GM18508 (cell line): ENCODE data around the gene EML4.
"Not testable (repeated sequence)": the region's sequence is repeated elsewhere in the genome, so short reads cannot be mapped to it uniquely, and the experiment has no call there.

Experiments
- ATAC-seq: cut with Tn5 transposase; IDR thresholded peaks from one replicate; pipeline ENCODE4 v1.9.1; 2021; ENCODE audit warnings: moderate number of reproducible peaks; ENCODE audit not compliant: insufficient read depth, unreplicated experiment

The EML4 gene

DNA sequence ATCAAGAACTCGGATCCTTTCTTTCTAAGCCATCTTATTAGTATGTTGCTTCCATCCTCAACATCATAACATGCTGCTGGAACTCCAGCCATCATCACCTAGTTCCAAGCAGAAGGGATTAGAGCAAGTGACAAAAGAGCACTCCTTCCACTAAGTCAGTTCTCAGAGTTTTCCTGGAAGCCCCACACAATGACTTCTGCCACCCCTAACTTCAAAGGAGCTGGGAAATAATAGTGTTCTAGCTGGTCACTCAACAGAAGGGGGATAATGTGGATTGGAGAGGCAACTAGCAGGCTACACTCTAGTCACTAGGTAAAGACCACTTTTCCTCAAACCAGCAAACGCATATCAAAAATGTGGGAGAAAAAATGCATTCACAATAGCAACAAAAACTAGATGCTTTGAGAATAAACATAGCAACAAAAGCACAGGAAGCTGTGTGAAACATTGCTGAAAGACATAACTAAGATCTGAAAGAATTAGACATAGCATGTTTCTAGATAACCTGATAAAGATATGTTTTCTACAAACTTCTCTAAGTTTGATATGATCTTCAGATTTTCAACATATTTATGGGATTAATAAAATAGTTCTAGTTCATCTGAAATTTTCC lies 152.4 kb downstream of the EML4 start:
- no peak for ATAC-seq

- no peak for ATAC-seq
These were observed 155.1 kb downstream of the EML4 start for GRCh38 chr2:42324244-42324643.

DNA sequence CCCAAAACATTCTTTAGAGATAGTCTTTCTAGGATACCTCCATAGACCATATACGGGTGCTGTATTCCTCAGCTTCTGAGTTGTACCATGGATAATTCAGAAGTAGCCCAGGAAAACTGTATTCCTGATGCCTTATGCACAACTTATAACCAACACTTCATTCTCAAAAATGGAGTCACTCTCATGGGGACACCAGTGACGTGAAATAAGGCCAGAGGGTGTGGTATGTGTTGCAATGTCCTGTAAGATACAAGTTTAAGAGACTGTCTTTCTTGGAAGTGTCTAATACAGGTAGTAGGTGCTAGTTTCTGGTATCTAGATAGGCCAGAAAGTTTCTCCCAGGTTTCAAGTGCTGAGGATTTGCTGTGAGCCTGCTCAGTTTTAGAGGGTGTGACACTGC lies 155.8 kb downstream of the EML4 start:
- no peak for ATAC-seq

DNA sequence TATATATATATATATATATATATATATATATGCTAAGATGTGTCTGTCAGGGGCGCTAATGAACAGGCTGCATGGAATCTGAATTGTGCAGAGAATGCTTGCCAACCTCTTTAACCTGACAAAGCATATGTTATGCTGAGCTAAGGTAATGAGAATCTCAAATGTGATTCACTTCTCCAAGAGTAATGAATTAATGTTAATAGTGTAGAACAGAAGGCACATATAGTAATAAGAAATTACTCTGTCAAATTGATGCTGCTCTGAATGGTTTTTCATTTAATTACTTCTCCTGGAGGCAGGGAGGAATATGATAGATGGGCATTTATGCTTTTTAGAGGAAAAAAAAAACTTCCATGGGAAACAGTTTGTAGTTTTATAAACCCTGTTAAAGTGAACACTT lies 156.5 kb downstream of the EML4 start:
- ATAC-seq = no peak

DNA sequence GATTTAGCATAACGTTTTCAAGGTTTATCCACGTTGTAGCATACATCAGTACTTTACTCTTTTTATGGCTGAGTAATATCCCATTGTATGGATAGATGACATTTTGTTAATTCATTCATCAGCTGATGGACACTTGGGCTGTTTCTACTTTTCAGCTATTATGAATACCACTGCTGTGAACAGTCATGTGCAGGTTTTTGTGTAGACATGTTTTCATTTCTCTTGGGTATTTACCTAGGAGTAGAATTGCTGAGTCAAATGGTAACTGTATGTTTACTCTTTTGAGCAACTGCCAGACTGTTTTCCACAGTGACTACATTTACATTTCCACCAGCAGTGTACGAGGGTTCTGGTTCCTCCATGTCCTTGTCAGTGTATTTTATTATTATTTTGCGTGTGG lies 158.0 kb downstream of the EML4 start:
- no peak for ATAC-seq

GRCh38 chr2:42328148-42328833 lies 159.1 kb downstream of the EML4 start:
- no peak for ATAC-seq

GRCh38 chr2:42328923-42329322 lies 159.8 kb downstream of the EML4 start:
- ATAC-seq = no peak

DNA sequence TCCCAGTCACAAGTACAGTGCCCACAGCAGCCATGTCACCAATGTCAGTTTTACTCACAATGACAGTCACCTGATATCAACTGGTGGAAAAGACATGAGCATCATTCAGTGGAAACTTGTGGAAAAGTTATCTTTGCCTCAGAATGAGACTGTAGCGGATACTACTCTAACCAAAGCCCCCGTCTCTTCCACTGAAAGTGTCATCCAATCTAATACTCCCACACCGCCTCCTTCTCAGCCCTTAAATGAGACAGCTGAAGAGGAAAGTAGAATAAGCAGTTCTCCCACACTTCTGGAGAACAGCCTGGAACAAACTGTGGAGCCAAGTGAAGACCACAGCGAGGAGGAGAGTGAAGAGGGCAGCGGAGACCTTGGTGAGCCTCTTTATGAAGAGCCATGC lies 160.6 kb downstream of the EML4 start:
- no peak for ATAC-seq

DNA sequence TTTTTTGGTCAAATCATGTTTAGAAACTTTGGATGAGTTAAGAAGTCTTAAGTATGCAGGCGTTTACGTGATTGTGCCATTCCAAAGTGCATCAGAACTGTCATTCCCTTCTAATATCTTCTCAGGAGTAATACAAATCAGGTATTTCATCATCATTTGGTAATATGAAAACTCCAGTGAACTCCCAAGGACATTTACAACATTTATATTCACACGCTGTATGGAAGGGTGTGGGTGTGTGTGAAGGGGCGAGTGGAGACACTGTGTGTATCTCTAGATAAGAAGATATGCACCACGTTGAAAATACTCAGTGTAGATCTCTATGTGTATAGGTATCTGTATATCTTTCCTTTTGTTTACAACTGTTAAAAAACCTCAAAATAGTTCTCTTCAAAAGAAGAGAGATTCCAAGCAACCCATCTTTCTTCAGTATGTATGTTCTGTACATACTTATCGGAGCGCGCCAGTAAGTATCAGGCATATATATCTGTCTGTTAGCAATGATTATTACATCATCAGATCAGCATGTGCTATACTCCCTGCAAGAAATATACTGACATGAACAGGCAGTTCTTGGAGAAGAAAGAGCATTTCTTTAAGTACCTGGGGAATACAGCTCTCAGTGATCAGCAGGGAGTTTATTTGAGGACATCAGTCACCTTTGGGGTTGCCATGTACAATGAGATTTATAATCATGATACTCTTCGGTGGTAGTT lies 162.6 kb downstream of the EML4 start:
- no peak for ATAC-seq

- ATAC-seq = no peak
These were observed 163.4 kb downstream of the EML4 start for GRCh38 chr2:42332575-42332974.

DNA sequence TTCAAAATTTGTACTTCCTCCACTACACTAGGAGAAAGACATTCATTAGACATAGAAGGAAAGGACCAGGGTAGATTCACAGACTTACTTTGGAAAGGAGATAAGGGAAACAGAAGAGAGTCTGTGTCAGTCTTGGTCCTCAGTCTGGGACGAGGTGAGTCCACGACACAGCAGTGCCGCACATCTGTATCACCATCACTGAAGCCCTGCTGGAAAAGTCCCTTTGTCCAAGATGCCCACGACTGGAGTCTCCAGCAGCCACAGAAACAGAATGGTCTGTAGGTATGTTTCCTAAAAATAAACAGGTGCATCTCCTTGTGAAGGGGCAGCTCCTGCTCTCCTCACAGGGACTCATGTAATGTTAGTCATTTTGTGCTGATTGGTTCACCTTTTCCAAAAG lies 164.4 kb downstream of the EML4 start:
- no peak for ATAC-seq

- no peak for ATAC-seq
These were observed 165.1 kb downstream of the EML4 start for GRCh38 chr2:42334220-42334619.

- ATAC-seq = not testable (repeated sequence)
These were observed 165.7 kb downstream of the EML4 start for GRCh38 chr2:42334865-42335264.

GRCh38 chr2:42335514-42336104 lies 166.5 kb downstream of the EML4 start:
- ATAC-seq = no peak

- no peak for ATAC-seq
These were observed 167.3 kb downstream of the EML4 start for GRCh38 chr2:42336361-42336965.

GRCh38 chr2:42337356-42337820 lies 168.2 kb downstream of the EML4 start:
- ATAC-seq = no peak

GRCh38 chr2:42337846-42338566 lies 168.9 kb downstream of the EML4 start:
- no peak for ATAC-seq

GRCh38 chr2:42338567-42339190 lies 169.5 kb downstream of the EML4 start:
- no peak for ATAC-seq

- ATAC-seq = no peak
These were observed 170.2 kb downstream of the EML4 start for GRCh38 chr2:42339191-42339912.
